NCI-H524 (cell line): Measurements from ENCODE around the gene GPR39.
A peak's percentile ranks its signal among the peaks of the same experiment; 100 is the strongest.

Source experiments
- DNase-seq, 2 experiments: peaks; one replicate each; lab custom pipeline; 2025; lab: John Stamatoyannopoulos, UW

Gene GPR39

DNA sequence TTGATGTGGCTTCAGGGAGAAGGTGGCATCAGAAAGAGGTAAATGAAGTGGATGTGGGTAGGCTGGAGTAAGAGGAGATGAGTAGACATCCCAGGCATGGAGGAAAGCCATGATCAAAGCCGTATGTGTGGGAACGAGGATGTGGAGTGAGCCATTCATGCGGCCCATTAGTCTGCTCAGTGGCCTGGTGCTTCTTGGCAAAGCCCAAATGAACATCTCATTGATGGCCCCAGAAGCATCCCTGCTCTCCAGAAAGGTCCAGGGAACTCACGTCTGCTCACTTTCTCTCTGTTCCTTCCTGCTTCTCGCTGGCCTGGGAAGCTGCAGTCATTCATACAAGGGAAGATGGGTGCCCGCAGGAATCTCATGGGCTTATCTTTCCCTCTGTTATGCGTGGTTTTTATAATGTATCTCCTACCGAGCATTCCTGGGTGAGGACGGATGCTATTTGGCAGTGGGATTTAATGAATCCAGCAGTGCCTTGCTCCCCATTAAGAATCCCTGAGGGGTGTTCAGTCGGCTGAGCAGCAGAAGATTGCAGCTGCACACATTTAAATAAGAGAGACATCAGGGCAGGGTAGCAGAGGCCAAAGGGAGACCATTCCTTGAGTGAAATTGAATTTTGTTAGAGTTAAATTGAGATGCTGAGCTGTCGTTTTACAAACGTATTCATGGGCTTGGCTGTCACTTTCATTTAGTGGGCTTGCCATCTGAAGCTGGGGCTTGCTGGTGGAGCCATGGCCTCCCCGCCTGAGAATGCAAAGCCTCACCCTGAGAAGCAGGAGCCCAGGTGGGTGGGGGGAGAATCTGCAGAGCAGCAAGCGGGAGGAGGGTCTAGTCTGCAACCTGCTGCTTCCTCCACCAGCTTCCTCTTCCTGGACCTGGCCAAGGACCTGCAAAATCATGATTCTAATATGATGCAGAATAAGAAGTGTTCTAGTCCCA is 188.9 kb downstream of the GPR39 start:
- DNase-seq = no peak

DNA sequence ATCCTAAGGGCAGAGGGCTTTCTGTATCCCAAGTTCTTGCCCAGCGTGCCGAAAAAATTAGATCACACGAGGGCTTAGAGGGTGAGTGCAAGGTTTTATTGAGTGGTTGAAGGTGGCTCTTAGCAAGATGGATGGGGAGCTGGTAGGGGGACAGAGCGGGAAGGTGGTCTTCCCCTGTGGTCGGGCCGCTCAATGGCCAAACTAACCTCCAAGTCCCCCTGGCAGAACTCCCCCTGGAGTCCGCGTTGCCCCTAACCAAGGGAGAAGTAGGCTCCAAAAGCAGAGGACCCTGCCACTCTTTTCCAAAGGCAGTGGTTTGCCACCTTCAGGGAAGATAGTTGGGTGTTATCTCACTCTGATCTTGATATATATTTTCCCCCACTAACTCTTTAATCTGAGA is 190.0 kb downstream of the GPR39 start:
- DNase-seq = no peak

DNA sequence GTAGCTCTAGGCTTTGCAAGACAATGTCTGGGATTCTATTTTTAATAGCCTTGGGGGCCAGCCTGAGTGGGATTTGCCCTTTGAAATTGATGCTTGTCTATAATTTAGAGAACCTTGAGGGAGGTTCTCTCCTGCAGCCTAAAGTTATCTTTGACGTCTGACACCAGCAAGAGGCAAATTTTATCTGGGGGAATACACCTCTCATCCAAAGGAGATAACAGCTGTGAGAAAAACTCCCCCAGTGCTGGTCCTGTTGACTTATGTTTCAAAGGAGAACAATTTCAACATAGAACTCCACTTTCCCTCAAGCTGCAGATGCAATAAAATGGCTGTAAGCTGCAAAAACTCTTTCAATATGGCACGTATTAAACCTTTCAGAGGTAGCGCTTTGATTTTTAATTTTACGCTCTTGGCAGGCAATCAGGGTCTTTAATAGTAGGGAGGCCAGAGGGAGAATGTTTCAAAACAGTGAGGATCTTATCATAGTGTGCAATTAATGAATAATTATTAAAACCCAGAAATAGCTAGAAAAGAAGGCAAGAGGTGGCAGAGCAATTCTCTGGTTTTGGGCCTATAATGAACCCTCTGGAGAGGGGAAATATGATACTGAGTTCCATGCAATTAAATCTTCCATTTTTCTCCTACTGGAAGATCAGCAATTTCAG is 191.0 kb downstream of the GPR39 start:
- no peak for DNase-seq

DNA sequence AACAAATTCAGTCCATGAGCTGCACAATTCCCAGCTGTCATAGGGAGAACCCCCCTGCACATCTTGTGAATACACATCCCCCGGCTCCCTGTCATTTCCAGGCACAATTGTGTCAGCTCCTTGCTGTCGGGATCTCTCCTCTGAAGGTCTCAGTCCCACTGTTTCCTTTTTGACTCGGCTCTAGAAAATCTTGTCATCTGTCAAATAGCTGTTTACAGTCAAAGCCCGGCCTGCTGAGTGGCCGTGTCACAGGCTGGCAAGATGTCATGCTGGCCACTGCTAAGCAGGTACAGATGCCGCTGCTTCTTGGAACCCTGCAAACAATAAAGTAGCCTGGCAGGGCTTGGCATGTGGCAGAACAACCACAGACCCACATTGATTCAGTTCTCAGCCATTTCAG is 191.7 kb downstream of the GPR39 start:
- DNase-seq = no peak

DNA sequence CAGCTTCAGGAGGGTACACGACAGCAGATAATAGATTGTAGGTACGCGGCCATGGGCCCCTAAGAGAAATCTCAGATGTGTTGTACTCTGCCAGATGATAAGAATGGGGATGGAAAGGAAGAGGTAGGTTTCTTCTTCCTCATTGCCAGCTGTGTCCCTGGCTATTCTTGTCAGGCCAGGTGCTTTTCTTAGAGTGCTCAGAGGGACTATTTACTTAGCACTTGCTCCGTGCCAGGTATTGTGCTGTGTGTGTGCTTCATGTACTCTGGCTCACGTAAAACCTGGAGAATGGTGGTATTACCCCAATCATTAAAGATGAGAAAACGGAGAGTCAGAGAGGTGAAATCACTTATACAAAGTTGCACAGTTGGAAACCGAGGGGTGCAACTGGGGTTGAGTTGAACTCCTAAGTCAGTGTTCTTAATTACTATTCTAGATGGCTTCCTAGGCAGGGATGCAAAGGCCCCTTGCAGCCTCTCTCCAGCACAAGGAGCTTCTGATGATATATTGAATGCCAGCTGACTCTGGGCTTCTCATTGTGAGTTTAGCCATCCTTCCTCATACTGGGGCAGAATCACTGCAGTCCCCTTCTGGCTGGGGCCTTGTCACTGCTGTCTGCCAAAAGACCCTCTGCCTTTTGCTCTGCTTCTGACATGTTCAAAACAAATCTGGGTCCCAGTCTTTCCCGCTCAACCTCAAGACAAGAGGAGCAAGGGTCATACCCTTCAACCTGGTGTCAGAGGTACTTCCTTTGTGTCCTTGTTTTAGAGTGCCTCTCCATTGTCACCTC is 192.7 kb downstream of the GPR39 start:
- no peak for DNase-seq

DNA sequence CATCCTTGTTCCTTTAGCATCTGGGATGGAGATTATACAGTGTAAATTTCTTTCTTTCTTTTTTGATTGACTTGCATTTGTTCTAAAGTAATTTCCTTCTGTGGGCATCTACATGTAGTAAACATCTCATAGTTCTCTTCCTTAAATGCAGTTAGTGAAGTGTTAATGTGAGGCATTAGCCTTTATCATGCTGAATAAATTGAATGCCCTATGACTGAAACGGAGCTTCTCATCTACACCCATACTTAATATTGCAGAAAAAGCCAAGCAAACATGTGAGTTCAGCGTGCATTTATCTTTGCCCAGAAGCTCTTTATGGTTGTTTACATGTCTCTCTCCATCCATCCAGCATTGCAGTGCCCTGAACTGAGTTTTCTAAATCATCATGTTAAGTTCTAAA is 195.1 kb downstream of the GPR39 start:
- no peak for DNase-seq

DNA sequence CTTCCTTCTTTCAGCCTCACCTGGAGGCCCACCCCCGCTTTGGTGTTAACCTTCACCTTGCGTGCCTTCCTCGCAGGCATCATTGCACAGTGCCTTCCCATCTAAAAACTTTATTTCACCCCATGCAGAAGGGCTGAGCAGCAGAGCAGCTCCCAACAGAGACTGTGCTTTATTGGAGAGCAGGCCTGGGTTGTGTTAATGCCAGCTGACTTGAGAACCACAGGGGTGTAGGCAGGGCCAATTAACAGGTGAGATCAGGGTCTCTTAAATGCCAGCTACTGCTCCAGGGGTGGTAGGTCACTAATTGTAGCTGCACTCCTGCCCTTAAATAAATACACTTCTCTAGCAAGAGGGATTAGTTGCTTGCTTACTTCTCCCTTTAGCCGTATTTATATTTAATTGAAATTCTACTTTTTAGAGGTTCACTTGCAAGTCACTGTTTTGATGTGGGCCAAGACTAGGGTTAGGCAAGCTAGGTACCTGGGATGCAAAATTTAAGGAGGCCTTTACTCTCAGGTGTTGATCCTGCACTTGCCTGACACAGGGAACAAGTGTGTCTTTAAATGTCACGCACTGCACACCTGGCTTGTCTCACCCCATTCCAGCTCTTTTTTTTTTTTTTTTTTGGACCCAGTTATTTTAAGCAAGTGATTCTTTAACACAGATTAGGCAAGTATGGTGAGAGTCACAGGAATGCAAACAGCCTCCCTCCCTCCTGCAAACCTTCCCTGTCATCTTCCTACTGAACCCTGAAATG is 198.9 kb downstream of the GPR39 start:
- no peak for DNase-seq

DNA sequence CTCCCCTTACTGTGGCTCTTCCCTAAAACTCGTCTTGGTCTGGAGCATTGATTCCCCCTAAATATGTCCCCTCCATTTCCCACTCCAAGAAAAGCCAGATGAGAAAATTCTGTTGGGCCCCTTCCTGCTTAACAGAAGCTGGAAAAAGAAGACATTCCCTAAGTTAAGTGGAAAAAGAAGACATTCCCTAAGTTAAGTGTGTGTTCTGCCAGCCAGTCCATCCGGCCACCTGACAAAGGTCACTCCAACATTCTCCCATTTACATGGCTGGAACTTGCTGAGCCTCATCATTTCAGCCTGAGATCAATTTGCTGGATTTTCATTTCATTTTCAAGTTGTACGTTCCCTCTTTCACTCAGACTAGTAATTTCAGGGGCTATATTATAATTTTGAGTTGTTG is 201.4 kb downstream of the GPR39 start:
- DNase-seq = no peak

DNA sequence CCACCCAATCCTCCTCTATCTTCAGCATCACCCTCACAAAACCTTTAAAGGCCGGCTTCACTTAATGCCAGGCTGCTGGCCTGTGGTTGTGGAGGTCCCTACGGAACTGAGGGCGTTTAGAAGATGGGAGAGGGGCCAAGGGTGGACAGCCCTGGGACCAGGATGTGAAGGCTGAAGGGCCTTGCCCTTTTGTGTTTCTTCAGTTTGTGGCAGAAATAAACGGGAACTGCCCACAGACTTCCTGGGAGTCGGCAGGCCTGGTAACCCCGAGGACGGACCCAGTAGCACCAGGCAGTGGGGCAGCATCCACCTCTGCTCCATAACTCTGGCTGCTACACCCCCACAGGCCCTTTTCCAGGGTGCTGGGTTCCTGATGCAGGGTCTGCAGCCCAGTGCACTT is 202.1 kb downstream of the GPR39 start:
- DNase-seq = no peak

DNA sequence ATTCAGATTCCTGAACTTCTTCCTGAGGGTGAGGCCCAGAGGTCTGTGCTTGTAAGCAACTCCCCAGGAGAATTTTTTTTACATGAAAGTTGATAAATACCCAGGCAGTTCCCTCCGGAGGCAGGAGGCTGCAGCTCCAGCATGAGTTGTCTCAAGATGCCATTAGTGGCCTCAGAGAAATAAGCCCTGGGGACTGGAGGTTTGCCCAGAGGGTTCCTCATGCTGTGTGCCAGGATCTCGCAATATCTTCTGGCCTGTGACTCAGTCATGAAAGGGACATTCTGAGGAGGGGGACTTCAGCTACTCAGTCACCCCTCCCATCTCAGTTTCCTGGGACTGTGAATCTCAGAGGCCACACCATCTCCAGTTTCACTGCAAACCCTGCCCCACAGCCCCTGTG is 203.5 kb downstream of the GPR39 start:
- DNase-seq = no peak

DNA sequence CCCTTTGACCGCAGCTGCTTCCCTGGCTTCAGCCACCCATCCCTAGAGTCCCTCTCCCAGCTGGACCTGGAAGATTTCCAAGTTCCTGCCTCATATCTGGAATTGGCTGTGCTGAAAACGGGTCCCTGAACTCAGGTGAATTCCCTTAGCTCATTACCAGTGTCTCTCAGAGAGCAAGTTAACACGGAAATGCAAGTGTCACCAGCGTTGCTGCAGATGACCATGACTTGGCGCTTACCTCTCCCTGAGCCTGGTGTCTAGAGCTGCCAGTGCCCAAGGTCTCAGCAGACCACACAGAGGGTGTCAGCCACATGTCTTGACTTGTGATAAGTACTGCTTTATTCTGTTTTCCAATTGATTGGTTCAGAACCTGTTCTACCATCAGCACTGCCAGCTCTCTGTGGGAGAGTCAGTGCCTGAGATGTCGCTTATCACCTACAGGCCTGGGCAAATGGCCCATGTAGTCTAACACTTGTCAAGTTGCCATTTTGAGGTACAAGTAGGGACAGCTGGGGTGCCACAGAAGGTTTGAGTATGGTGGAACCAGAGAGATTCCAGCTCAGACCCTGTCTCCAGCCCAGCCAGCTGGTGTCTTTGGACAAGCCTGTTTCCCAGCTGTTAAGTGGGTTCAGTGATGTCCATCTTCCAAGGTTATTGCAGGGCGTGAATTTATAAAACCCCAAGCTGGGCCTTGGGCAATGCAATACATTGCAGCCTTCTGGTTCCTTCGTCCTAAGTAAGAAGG is 204.7 kb downstream of the GPR39 start:
- no peak for DNase-seq

DNA sequence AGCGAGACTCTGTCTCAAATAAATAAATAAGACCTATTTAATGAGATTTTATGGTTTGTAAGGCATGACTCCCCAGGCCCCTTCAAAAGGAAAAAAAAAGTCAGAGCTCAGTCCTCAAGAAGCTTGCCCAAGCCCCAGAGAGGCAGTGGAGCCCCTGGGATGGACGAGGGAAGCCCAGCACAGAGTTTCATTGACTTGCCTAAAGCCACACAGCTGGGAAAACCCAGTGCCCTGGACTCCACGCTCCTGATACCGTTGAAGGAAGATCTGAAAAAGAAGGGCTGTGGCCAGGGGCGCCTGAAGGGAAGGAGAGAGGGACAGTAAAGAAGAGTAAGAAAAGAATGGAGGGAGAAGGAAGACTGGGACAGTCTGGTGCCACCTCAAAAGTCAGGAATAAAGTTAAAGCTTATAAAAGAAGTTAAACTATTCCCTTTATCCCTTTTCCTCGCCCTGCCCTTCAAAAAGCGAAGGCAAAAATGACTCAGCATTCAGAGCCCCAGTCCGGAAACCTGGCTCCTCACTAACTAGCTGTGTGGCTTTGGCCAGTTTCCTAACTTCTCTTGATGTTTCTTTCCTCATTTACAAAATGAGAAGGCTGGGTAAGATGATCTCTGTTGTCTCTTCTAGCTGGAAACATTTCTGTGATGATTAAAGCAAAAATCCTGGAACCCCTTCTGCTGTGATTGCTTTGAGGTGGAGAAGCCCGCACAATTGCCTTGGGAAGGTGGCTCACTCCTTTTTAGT is 206.7 kb downstream of the GPR39 start:
- no peak for DNase-seq

DNA sequence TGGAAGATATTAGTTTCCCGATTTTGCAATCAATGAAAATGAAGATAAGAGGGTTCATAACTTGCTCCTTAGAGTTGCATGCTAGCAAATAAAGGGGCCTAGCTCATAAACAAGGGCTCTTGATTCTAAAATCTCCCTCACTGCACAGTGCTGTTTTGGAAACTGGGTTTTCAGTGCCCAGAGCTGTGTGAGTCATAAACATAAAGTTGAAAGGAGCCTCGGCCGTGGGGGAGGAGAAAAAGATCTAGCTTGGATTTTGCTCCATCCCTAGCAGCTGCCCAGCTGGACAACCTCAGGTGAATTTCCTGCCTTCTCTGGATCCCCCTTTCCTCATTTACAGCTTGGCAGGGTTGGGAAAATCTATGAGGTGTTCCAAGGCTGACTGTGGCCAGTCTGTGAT is 210.9 kb downstream of the GPR39 start:
- DNase-seq = no peak

DNA sequence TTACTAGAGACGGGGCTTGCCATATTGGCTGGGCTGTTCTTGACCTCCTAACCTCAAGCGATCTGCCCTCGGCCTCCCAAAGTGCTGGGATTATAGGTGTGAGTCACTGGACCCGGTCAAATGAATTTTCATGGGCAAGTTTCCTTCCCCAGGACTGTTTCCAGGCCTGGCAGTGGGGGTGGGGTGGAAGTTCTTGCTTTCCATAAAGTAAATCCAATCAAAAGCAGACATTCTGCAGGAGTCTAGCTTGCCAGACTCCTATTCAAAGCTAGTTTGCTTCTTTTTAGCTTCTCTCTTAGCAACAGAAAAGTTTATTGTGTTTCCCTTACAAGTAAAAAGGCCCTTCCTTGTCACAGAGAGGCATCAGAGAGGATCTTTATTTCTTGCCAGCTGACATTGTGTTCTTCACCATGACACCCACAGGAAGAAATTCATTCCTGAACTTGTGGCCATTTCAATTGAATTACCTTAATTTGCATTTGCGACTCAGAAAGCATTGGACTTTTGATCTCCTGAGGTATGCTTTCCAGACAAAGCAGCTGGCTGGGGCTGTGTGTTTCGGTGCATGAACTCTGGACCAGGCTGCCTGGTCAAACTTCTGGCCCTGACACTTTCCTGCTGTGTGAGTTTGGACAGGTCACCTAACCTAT is 215.5 kb downstream of the GPR39 start:
- no peak for DNase-seq

DNA sequence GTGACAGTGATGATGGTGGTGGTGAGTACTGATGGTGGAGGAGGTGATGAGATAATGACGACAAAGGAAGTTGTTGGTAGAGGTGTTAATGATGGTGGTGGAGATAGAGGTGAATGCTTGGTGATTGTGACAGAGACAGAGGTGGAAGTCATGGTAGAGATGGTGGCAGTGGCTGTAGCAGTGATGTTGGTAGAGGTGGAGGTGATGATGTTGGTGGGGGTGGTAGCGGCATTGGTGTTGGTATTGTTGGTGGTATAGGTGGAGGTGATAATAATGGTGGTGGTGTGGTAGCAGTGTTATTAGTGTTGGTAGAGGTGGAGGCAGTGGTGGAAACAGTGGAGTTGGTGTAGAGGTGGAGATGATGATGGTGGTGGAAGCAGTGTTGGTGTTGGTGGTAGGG is 217.0 kb downstream of the GPR39 start:
- no peak for DNase-seq

DNA sequence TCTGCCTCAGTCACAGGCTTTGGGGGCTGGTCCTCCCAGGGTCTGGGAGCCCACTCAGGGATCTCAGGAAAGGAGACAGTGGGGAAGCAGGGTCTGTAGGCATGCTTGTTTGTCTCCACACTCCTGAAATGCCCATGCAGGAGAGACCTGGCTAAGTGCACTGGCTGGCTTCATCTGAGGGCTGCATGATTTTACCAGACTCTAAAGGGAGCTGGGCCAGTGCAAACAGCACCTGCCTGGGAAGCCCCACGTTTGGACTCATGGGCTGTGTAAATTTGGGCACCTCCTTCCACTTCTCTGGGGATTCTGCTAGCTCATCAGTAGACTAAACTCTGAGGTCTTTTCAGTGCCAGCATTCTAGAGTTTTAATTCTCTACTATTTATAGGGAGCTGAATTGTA is 219.7 kb downstream of the GPR39 start:
- no peak for DNase-seq

DNA sequence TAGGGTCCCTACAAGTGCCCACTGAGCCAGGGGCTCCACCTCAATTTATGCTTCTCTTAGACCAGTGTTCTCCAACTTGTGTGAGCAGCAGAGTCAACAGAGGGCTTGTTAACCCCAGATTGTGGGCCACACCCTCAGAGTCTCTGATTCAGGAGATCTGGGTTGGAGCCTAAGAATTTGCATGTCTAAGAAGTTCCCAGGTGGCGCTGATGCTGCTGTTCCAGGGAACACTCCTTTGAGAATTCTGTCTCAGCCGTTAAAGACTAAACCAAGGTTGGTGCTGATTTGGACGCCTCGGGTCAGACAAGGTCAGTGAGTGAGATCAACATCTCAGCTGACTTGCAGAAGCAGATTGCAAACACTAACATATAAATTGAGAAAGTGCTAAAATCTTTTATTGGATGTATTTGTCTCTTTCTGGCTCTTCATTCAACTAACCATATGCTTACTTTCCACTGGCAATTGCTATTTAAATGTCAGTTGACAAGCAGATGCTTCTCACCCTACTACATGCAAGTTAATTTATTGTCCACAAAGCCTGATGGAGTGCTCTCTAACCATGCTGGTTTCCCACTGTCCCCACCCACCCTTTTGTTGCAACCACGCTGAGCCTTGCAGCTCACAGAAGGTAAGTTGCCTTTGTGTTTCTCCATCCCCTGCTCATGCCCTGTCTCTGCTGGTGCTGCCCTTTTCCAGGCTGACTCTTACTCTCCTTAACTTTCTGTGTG is 221.9 kb downstream of the GPR39 start:
- peak in 1 of 2 experiments; percentile 3 for DNase-seq

DNA sequence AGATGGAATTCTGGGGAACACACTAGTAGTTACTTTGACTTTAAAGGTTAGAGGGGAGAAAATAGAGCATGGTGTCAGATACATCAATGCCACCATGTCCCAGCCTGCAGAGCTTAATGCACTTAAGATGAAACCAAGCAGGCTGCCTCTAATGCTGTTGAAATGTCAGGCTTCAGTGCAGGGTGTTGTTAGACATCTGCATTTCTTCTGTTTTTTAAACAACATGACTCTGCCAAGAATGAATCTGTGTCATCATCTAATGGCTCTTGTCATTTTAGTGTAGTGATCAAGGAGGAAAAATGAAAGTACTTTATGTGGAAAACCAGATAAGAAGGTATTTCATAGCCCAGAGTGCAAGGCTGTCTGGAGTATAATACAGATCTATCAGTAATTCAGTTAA is 223.5 kb downstream of the GPR39 start:
- no peak for DNase-seq

DNA sequence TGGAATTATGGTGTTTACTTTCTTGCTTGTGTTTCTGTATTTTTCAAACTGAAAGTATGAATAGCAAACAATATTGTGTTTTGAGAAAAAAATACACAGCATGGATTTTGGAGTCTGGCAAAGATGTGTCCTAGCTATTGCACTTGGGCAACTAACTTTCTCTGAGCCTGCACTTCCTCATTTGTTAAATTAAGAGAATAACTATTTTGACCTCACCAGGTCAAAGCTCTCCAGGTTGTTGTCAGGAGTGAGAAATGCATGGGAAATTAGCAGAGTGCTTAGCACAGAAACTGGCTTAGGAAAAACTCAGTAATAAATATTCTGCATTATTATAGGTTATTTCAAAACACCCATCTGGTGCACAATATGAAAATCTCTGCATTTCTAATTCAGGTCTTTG is 225.2 kb downstream of the GPR39 start:
- no peak for DNase-seq
